ENCODE results near the gene C16orf92. TPM values are rescaled to one million over a fixed set of nuclear protein-coding genes. Genes with fewer than 3 reads are reported as not detected.

Gene C16orf92, protein sequence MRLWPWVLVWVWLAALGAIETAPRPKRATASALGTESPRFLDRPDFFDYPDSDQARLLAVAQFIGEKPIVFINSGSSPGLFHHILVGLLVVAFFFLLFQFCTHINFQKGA
- not detected in 2 replicates for total RNA-seq

GRCh38 chr16:30022887-30023286 is at the start of gene C16orf92:
C16orf92 (plus strand) TSS chr16:30023198; CDS start chr16:30023341, 143 bp downstream.
- Histone ChIP-seq H3K36me3 (ENCODE audit: control insufficient read depth, insufficient read depth, low read length) (no peaks in the 10 kb centered on the region), H3K4me3 (ENCODE audit: low read depth, low read length) (no peak within 1 kb of the TSS), H3K27me3 (ENCODE audit: control insufficient read depth, insufficient read depth, low read length) (peaks cover 20% of the 10 kb centered on the region)
- TF ChIP-seq, protein P1, sequence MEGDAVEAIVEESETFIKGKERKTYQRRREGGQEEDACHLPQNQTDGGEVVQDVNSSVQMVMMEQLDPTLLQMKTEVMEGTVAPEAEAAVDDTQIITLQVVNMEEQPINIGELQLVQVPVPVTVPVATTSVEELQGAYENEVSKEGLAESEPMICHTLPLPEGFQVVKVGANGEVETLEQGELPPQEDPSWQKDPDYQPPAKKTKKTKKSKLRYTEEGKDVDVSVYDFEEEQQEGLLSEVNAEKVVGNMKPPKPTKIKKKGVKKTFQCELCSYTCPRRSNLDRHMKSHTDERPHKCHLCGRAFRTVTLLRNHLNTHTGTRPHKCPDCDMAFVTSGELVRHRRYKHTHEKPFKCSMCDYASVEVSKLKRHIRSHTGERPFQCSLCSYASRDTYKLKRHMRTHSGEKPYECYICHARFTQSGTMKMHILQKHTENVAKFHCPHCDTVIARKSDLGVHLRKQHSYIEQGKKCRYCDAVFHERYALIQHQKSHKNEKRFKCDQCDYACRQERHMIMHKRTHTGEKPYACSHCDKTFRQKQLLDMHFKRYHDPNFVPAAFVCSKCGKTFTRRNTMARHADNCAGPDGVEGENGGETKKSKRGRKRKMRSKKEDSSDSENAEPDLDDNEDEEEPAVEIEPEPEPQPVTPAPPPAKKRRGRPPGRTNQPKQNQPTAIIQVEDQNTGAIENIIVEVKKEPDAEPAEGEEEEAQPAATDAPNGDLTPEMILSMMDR (IDR thresholded peaks at IDR 0.05; ENCODE audit: insufficient read depth, low read length, poor library complexity, severe bottlenecking): no peak
- no peak for DNase-seq (ENCODE audit: low read depth)

DNA sequence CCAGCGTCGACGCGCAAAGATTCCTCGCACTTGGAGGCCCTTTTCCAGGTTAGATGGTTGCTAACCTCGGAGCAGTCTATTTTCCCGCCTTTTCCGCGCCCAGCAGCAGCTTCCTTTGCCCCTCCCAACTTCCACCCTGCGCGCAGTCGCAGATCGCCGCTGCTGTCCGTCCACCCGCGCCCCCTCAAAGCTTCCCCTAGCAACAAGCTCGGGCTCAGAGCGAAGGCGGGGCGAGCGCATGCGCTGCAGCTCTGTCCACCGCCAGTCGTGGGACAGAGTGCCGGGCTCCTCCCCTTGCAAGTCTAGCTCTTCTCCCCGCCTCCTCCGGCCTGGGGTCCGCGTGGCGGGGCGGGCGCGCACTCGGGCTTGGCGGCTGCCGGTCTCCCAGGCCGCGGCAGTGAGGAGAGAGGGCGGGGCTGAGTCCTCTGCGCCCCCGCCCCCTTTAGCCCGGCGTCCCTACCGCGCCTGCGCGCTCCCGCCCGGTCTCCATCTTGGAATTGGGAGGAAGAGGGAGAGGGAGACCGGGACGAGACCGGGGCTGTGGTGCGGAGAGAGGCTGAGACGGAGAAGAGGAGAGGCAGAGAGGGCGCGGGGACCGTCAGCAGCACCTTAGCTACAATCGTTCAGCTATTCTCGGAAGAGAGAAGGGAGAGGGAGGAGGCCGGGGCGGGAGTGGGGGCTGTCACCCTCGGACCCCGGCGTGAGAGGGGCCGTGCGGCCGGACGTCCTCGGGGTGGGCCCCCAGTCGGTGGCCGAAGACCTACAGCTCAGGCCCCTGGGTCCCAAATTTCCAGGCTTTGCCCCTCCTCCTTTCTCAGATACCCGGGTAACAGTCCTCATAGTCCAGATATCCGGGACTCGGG is 49.4 kb upstream of the C16orf92 start, which contains the start of gene TAOK2:
Gene TAOK2 (plus strand): TSS at position 485 of the 863 bp plus-strand sequence. CDS start 3,905 bp downstream, outside the sequence.
- H3K36me3 ChIP-seq (ENCODE audit: control insufficient read depth, insufficient read depth, low read length): peaks cover 1% of the 10 kb centered on the region
- peak; percentile 89 for DNase-seq (ENCODE audit: low read depth)
- TF ChIP-seq, protein P1 (IDR thresholded peaks at IDR 0.05; ENCODE audit: insufficient read depth, low read length, poor library complexity, severe bottlenecking): no peak

GRCh38 chr16:29974291-29975133 is 48.5 kb upstream of the C16orf92 start:
- no peaks in the 10 kb centered on the region for H3K27me3 ChIP-seq (ENCODE audit: control insufficient read depth, insufficient read depth, low read length)
- H3K36me3 ChIP-seq (ENCODE audit: control insufficient read depth, insufficient read depth, low read length): peaks cover 1% of the 10 kb centered on the region
- H3K4me3 ChIP-seq (ENCODE audit: low read depth, low read length): peak overlapping the region; percentile 82
- DNase-seq (ENCODE audit: low read depth): no peak
- TF ChIP-seq, protein P1 (IDR thresholded peaks at IDR 0.05; ENCODE audit: insufficient read depth, low read length, poor library complexity, severe bottlenecking): no peak

More for the DNA sequence above, 49.4 kb upstream of the C16orf92 start, which contains the start of gene TAOK2:
- Histone ChIP-seq H3K27me3 (ENCODE audit: control insufficient read depth, insufficient read depth, low read length) (no peaks in the 10 kb centered on the region), H3K4me3 (ENCODE audit: low read depth, low read length) (peak within 1 kb of the TSS; percentile 82)

DNA sequence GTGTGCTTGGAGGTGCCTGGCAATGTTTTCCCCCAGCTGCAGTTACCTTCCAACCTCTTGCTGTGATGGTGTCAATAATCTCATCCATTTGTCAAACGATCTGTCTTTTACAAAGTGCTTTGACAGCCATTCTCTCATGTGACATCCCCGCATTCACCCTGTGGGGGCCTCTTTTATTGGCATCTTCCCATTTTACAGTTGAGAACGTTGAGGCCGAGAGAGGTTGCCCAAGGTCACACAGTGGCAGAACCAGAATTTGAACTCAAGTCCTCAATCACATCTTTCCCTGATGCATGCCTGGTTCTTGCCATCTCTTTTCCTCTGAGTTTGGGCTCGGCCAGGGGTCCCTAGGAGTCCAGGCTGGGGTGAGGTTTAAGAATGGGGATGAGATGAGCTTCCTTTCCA is 47.9 kb upstream of the C16orf92 start:
- Histone ChIP-seq H3K4me3 (ENCODE audit: low read depth, low read length) (peak overlapping the region; percentile 82), H3K27me3 (ENCODE audit: control insufficient read depth, insufficient read depth, low read length) (no peaks in the 10 kb centered on the region), H3K36me3 (ENCODE audit: control insufficient read depth, insufficient read depth, low read length) (peaks cover 1% of the 10 kb centered on the region)
- TF ChIP-seq, protein P1 (IDR thresholded peaks at IDR 0.05; ENCODE audit: insufficient read depth, low read length, poor library complexity, severe bottlenecking): no peak
- no peak for DNase-seq (ENCODE audit: low read depth)

DNA sequence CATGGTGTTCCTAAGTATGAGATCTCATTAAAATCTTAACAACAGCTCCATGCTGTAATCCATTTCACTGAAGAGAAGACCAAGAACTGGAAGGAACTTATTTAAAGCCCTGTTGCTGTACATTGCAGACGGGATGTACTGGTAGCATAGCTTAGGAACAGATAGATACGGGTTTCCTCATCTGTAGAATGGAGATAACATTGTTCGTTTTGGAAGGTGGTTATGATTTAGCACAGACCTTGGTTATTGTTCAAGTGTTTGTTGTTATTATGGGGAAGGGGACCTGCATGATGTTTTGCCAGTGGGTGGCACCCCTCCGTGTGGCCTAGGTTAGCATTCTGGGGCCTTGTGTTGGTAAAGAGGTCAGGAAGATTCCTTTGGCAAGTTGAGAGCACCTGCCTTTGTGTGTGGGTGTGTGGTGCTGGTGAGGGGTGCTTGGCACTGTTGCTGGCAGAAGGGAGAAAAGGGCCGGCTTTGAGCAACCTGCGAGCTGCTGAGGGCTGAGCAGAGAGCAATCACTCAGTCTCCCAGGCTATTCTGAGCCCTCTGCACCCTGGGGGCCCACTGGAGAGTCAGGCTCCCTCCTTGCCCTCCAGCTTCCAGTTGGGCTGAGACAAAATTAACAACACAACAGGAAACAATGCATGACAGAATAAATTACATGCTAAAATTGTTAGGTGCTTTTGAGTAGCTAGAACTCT is 47.0 kb upstream of the C16orf92 start:
- peaks cover 1% of the 10 kb centered on the region for H3K36me3 ChIP-seq (ENCODE audit: control insufficient read depth, insufficient read depth, low read length)
- DNase-seq (ENCODE audit: low read depth): no peak
- H3K27me3 ChIP-seq (ENCODE audit: control insufficient read depth, insufficient read depth, low read length): no peaks in the 10 kb centered on the region
- TF ChIP-seq, protein P1 (IDR thresholded peaks at IDR 0.05; ENCODE audit: insufficient read depth, low read length, poor library complexity, severe bottlenecking): no peak
- H3K4me3 ChIP-seq (ENCODE audit: low read depth, low read length): no peak overlapping the region
